GM18861 (cell line): ENCODE data around the gene ASCC3.
A peak's percentile ranks its signal among the peaks of the same experiment; 100 is the strongest.
"Not testable (repeated sequence)": the region's sequence is repeated elsewhere in the genome, so short reads cannot be mapped to it uniquely, and the experiment has no call there.

Experiments
- ATAC-seq: cut with Tn5 transposase; IDR thresholded peaks from one replicate; pipeline ENCODE4 v1.9.1; 2021; ENCODE audit not compliant: unreplicated experiment

ASCC3 gene

DNA sequence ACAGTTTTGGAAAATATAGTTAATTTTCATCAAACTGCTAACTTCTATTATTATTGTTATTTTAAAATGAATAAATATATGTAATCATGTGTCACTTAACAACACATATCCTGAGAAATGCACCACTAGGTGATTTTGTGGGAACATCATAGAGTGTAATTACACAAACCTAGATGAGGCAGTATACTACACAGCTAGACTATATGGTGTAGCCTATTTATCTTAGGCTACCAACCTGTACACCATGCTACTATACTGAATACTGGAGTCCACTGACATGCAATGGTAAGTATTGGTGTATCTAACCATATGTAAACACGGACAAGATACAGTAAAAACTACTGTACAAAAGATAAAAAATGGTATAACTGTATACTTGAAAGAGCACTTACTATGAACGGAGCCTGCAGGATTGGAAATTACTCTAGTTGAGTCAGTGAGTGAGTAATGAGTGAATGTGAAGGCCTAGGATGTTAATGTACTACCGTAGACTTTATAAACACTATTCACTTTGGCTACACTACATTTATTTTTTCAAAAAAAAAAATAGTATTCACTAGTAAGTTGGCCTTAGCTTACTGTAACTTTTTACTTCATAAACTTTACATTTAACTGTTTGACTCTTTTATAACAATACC, 72.4 kb downstream of the ASCC3 start:
- no peak for ATAC-seq

DNA sequence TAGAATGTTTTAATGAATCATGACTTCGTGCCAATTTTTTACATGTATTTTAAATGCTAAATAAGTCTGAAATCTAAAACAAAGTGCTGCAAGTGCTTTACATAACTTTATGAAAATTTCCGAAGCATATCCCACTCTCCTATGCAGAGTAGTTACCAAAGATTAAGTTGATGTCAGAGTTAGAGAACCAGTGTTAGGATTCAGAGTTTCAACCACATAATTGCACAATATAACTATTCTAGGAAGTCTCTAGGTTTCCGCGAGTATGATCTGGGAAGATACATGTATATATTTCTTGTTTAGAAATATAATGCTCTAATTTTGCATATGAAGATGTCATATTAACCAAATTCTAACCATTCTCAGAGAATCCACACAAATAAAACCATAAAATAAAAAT, 74.8 kb downstream of the ASCC3 start:
- ATAC-seq: no peak

DNA sequence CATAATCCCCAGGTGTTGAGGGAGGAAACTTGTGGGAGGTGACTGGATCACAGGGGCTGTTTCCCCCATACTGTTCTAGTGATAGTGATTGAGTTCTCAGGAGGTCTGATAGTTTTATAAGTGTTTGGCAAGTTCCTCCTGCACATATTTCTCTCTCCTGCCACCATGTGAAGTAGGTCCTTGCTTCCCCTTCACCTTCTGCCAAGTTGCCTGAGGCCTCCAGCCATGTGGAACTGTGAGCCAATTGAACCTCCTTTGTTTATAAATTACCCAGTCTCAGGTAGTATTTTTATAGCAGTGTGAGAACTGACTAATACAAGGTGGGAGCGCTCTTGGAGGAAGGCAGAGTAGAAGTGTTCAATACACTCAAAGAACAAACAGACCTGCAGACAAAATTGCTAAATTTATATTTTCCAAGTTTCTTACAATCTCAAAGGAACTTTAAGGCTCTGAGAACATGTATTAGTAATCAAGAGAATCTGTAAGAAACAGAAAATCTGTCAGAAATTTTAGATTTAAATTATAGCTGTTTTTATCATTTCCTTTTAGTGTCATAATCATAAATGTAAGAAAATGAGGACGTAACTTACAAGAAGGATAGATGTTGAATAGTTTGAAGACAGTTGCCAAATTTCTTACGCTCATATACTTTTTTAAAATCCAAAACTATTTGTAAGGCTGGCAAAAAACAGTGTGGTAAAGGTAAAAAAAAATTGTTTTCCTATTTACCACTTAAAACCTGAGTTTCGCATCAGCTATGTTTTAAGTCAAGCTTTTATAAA, 77.7 kb downstream of the ASCC3 start:
- no peak for ATAC-seq

DNA sequence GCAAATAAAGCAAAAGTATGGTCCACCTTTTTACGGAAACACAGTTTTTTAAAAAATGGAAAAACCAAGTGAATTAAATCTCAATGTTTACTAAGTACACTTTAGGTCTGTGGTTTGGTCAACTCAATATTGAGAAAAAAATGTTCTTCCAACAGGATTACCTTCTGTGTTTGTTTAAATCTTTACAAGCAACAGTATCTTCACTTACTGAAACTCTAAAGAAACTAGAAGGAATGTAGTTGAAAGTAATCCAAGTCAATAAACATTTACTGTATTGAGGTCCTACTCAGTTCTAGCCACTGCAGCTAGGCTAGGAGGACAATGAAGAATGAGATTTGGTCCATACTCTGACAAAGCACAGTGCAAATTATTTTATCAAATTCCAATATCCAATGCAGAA, 80.1 kb downstream of the ASCC3 start:
- no peak for ATAC-seq

DNA sequence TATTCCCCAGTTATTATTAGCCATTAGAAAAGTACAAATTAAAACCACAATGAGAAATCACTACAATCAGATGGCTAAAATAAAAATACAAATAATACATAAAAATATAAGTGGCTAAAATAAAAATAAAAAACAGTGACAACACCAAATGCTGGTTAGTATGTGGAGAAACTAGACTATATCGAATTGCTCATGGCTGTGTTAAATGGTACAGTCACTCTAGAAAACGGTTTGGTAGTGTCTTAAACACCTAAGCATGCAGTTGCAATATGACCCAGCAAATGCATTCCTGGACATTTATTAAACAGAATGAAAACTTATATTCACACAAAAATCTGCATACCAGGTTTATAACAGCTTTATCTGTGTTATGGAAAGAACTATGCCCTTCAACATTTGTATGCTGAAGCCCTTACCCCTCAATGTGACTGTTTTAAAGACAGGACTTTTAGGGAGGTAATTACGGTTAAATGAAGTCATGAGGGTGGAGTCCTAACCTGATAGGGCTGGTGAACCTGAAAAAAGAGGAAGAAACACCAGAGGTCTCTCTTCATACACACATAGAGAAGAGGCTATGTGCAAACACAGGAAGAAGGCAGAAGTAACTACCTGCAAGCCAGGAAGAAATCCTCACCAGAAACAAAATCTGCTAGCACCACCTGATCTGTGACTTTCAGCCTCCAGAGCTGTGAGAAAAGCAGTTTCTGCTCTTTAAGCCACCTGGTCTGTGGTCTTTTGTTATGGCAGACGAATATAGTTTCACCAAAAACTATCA, 84.9 kb downstream of the ASCC3 start:
- ATAC-seq: peak; percentile 94

DNA sequence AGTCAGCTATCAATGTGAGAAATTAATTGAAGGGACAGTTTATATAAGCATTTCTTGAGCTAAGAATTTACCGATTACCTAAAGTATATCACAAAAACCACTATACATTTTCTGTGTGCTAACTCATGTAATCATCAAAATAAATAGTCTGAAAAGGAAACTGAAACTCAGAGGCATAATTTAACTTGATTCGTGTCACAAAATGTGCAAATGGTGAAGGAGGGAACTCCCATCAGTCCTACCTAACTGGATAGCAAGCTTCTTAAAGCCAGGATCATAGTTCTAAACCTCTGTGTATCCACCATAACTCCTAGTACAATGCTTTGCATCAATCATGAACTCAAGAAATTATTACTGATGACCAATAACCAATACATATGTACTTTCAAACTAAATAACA, 91.0 kb downstream of the ASCC3 start:
- no peak for ATAC-seq

DNA sequence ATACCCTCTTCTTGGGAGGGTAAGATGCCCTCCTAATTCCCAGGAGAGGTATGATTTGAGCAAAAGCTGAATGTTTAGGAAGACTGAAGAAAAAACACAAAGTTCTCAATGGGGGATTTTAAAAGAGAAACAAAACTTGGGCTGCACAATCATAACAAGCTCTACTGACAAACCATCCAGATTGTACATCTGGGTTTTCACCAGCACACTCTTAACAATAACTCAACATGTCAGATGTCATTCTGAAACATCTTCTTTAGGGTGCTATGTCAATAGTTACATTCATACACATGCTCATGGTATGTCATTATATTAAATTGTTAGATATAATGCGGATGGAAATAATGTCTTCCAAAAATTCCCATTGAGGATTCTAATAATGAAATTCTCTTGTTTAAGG, 95.1 kb downstream of the ASCC3 start:
- ATAC-seq: no peak

DNA sequence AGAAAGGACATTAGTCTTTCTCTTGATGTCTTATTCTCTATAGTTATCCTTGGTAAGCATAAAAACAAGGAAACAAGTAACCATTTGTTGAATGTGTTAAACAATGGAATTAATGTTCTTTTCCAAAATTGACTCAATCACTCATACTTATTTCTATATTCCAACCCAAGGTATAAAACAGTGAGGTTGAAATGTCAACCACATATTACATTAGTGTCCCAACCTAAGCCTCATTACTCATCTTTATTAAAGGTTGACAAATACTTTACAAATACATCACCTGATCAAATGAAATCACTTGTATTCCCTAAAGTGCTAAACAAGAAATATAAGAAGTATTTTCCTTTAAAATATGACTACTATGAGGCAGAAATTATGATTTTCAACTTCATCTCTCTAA, 100.5 kb downstream of the ASCC3 start:
- no peak for ATAC-seq

DNA sequence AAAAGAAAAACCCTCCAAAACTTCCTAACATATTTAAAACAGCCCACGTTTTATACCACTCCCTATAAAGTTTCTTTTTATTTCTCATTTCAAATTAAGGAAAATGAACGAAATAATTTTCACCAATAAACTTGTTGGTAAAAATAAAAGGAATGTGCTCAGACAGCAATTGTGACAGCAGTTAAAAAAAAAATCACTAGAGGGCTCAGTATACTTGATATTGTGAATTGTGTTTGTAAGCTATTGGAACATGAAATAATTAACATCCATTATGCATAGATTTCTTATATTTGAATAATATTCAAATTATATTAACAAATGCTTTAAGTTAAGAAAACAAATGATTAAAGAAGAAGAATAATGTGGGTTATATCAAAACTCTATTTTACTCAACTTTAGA, 105.5 kb downstream of the ASCC3 start:
- no peak for ATAC-seq

DNA sequence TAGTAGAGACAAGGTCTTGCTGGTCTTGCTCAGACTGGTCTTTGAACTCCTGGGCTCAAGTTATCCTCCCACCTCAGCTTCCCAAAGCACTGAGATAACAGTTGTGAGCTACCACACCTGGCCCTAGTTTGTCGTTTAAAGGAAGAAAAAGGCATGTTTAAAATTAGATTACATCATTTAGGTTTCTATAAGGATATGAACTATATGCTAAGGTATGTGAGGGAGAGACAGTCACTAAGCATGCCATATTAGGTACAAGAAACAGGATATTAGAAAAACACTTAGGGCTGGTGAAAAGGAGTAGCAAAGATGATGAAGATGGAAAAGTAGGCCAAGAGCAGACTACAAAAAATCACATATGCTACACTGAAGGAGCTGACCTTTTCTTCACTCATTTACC, 106.4 kb downstream of the ASCC3 start:
- no peak for ATAC-seq

DNA sequence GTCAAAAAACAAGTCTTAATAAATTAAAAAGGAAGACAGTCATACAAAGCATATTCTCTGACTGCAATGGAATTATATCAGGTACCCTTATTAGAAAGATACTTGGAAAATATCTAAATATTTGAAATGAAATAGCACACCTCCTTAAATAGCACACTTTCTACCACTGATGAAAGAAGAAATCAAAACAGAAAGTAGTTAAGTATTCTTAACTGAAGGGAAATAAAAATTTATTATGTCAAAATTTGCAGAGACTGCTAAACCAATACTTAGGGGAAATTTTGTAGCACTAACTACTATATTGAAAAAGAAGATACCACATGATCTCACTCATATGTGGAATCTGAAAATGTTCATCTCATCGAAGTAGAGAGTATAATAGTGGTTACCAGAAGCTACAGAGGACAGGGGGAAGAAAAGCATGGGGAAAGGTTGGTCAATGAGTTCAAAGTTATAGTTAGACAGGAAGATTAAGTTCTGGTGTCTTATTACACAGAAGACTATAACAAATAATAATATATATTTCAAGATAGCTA, 112.2 kb downstream of the ASCC3 start:
- ATAC-seq: no peak

DNA sequence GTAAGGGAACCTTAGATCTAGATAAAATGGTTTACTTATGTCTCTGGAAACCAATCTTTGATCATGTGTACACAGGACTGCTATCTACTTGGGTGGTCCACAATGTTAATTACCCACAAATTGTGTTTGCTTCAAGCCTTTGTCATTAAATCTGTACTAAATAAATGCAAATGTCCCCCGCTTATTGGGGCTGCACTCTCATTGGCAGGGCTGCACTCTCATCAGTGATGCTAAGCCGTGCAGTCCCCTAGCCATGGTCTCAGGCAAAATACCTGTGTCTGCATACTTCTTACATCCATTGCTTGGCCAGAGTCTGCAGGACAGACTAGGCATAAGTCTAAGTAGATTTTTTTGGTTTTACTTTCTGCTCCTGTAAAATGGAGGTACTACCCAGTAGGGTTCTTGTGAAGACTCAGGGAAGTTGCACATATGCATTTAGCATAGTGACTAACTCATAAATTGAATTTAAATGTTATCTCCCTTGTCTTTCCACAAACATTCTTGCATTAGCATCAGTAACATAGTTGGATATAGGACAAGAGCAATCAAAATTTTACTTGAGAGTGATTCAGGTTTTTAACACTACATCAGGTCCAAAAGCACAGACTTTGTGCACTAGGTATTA, 117.4 kb downstream of the ASCC3 start:
- no peak for ATAC-seq

DNA sequence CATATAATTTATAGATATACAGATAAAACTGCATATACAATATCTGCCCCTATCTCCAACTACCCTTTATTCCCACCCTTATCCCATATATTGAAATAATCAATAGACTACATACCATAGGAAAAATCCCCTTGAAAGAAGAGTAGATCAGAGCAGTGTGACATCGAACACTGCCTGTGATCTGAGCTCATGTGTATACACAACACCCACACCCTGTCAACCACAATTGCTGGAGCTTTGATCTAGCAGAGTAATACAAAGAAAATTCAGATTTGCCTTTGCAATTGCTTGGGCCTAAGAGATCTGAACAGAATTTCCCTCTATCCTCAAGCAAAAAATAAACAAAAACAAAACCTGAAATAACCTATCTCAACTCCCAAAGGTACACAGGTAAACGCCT, 119.3 kb downstream of the ASCC3 start:
- ATAC-seq: no peak

DNA sequence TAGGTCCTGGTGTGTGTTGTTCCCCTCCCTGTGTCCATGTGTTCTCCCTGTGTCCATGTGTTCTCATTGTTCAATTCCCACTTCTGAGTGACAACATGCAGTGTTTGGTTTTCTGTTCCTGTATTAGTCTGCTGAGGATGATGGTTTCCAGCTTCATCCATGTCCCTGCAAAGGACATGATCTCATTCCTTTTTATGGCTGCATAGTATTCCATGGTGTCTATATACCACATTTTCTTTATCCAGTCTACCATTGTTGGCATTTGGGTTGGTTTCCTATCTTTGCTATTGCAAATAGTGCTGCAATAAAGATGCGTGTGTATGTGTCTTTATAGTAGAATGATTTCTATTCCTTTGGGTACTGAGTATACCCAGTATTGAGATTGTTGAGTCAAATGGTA, 122.7 kb downstream of the ASCC3 start:
- ATAC-seq: not testable (repeated sequence)

DNA sequence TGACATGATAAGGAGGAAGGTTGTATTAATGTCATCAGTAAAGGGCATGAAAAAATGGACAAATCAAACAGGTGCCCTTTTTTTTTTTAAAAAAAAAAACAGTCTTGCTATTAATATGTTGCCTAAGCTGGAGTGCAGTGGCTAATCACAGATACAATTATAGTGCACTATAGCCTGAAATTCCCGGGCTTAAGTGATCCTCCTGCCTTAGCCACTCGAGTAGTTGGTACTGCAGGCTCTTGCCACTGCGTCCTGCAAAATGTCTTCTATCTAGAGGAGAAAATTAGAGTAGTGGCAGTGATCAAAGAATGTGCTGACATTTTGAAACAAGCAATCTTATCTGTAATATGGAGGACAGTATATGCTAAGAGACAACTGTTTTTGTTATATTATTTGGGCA, 127.7 kb downstream of the ASCC3 start:
- no peak for ATAC-seq

DNA sequence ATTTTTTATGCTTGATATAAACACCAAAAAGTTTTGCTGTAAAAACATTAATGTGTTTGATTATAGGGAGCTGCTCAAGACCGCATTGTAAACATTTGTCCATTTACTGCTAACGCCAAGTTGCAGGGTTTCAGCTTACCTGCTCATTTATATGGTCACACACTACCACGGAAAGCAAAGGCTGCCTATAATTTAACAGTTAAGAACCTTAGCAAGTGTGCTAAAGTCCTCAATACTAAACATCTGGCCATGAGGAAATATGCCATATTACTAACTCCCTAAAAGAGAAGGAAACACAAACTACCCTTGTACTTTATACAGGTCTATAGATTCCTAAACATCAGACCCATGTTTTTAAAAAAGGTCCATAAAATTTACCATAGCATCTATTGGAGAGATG, 129.5 kb downstream of the ASCC3 start:
- ATAC-seq: no peak

DNA sequence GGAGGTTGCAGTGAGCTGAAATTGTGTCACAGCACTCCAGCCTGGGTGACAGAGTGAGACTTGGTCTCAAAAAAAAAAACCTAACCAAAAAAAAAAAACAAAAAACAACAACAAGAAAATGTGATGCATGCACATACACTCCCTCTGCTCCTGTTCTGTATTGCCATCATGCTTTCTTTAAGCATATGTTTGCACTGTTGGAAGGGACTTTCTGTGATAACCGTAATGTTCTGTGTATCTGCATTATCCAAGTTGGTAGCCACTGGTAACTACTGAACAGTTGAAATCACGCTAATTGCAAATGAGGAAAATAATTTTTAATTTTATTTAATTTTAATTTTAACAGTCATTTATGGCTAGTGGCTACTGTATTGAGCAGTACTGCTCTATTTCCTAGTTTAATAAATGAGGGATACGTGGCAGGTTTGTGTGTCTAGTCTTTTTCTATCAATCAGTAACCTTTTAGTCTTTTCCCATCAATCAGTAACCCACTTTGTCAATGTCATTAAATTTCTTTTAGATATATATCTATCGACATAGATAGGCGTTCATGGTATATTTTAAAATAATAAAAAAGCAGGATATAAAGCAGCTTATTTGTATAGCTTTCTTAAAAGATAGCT, 135.6 kb downstream of the ASCC3 start:
- no peak for ATAC-seq

DNA sequence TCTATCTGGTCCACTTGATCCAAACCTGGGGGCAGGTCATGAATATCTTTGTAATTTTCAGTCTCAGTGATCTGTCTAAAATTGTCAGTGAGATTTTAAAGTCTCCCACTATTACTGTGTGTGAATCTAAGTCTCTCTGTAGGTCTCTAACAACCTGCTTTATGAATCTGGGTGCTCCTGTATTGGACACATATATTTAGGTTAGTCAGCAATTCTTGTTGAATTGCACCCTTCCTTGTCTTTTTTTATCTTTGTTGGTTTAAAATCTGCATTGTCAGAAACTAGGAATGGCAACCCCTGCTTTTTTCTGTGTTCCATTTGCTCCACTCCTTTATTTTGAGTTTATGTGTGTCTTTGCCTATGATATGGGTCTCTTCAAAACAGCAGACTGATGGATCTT, 140.7 kb downstream of the ASCC3 start:
- no peak for ATAC-seq

DNA sequence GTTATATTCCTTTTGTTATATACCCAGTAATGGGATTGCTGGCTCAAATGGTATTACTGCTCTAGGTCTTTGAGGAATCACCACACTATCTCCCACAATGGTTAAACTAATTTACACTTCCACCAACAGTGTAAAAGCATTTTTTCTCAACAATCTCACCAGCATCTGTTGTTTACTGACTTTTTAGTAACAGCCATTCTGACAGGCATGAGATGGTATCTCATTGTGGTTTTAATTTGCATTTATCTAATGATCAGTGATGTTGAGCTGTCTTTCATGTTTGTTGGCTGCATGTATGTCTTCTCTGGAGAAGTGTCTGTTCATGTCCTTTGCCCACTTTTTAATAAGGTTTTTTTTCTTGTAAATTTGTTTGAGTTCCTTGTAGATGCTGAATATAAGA, 143.4 kb downstream of the ASCC3 start:
- ATAC-seq: not testable (repeated sequence)

DNA sequence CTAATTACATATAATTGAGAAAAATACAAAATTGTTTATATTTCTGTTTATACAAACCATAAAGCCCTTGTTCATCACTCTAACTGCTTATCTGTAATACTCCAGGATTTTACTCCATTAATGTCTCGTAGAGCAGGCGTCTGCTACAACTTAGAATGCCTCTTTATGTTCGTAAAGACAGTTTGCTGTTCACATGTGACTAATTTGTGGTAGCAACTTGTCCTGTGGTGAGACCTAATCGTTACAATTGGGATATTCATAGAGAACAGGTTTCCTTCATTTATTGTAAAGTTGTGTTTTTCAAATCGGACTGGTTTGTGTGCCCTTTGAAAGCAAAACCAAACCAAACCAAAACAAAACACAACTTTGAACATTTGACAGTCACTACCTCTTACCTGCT, 149.7 kb downstream of the ASCC3 start:
- no peak for ATAC-seq
